Medulla oblongata (tissue), 1 donor: ENCODE results near the gene IQCH.
A peak's percentile ranks its signal among the peaks of the same experiment; 100 is the strongest.

Experiments
- DNase-seq: peaks from one replicate; pipeline ENCODE4 v3.0.0-alpha.2; 2015; ENCODE audit errors: extremely low spot score

Gene IQCH

DNA sequence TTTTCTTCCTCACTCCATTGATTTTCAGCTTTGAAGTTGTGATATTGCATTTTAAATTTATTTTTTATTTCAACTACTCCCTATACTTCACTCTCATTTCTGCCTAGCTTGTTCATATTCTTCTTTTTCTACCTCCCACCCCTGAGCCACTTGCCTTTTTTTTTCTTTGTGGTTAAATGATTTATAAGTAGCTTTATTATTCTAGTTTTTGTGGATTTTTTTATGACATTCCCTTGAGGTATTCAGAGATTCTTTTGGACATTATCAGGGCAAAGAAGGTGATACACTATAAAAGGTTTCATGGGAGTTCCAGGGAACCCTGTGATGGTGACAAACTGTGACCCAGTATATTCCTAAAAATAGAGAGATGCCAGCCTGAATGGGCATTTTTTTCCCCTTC, 269.6 kb downstream of the IQCH start:
- no peak for DNase-seq

DNA sequence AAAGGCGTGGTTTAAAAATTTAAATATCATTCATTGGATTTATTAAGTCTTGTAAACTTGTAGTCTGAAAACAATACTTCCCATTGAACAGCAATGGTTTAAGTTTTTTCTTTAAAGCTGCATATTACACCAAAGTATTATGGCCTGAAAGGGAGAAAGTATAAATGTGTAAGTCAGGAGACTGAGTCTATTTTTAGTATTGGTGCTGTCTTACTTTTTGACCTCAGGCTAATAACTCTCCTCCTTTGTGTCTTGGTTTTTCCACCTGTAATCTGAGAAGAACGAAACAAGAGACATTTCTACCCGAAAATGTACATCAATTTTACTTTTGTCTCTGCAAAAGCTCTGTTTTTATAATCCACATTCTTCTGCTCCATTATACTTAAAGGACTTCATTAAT, 273.9 kb downstream of the IQCH start:
- DNase-seq = no peak

DNA sequence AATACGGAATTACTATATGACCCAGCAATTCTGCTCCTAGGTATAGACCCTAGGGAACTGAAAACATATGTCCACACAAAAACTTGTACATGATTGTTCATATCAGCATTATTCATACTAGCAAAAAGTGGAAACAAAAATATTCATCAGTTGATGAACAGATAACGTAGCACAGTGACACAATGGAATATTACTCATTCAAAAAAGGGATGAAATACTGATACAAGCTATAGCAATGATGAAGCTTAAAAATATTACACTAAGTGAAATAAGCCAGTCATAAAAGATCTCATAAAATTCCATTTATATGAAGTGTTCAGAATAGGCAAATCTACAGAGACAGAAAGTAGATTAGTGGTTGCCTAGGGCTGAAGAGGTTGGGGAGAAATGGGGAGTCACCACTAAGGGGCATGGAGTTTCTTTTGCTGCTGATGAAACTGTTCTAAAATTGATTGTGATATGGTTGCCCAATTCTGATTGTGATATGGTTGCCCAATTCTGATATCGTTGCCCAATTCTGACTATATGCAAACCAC, 276.9 kb downstream of the IQCH start:
- no peak for DNase-seq

GRCh38 chr15:67533873-67534272, 279.3 kb downstream of the IQCH start:
- DNase-seq = no peak

DNA sequence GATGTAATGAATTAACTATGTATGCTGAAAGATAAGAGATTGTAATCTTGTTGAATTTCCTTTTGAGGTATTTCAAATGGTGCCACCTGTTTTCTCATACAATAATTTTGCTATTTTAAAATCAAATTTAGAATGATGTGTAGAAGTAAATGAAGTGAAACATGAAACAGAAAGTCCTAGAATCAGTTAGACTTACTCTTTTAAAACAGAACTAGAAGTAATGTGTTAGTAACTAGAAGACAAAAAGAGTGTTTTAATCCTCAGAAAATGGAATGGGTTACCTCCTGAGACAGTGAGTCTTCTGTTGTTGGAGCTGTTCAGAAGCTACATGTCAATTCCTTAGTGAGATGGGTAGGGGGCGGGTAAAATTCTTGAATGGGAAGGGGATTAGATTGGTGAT, 279.8 kb downstream of the IQCH start:
- DNase-seq = no peak

- no peak for DNase-seq
These were observed 283.2 kb downstream of the IQCH start for GRCh38 chr15:67537771-67538170.

DNA sequence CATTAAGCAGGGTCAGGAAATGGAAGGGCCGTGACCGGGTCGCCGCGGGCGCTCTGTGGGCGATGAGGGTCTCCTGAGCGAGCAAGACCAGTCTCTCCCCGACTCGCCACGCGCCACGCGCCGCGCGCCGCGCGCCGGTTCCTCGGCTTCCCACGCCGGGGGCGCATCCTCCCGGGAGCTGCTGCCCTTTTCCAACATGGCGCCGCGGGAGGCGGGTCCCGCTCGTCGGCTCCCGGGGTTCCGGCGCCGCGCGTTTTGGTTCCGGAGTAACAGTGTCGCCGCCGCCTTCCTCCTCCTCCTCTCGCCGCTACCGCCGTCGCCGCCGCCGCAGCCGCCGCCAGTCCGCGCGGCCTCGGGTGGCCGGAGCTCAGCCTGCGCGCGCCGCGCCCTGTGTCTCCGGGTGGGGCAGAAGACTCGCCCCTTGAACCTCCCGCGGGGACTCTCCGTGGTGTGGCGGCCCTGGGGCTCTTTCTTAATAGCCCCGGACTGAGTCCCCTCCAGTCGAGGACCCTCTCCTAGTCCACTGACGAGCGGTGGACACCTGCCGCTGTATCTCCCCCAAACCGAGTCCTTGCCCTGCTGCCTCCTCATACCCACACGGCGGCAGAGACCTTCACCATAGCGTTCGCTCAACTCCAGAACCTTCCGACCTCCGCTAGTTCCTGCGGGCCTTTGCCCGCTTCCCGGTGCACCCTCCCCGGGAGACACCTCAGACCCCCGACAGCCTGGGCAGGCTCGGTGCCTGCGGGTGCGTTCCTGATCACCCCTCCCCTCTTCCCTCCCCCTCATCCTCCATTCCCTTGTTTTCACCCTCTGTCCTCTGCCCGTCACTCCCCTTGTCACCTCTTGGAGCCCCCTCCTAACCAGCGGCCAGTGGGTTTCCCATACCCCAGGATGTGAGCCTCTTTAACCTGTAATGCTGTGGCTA, 288.1 kb downstream of the IQCH start, which contains the start of gene MAP2K5:
Gene MAP2K5 (plus strand): TSS at position 284 of the 928 bp plus-strand sequence. CDS start 633 bp downstream, at position 917.
- peak; percentile 87 for DNase-seq

DNA sequence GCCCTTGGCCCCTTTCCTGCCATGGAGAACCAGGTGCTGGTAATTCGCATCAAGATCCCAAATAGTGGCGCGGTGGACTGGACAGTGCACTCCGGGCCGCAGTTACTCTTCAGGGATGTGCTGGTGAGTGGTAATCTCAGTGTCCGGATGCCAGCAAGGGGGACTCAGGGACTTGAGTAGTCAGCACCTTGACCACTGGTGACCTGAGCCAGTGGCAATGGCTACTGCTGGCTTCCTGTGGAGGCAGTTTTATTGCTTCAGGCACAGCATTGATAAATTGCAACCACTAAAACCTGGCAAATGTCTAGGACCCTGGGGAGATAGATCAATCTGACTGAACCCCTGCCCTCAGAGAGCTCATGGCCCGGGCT, 288.7 kb downstream of the IQCH start:
- DNase-seq = no peak

DNA sequence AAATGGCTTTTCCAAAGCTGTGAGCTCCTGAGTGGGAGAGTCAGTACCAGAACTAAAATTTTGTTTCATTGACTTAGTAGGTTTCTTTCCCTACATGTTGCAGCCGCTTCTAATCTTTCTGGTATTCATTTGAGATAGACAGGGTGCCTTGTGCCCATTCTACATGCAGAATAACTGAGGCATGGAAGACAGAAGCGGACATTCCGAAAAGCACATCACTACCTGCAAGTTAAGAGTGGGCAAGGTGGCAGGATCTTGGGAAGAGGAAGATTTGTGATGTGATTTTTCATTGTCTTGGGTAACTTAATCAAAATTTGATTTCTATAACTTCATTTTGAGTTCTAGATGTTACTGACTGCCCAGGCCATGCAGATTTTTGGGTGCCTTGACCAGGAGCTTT, 289.9 kb downstream of the IQCH start:
- no peak for DNase-seq

DNA sequence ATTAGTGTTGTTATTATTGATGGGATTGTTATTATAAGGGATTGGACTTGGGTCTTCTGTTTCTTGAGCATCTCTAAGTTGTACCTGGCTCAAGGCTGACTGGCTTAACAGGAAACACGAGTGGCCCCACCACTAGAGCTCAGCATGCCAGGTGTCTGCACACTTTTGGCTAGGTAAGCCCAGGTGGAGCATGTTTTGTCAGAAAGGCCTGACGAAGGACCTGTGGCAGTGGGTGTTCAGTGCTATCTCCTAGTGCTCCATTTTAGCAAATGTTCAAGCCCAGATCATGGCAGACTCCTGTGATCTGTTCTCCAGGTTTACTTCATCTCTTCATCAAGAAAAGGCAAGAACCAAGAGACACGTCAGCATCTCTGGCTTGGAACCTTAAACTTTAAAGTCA, 291.3 kb downstream of the IQCH start:
- no peak for DNase-seq

- DNase-seq = no peak
These were observed 292.5 kb downstream of the IQCH start for GRCh38 chr15:67547064-67547463.

- no peak for DNase-seq
These were observed 293.2 kb downstream of the IQCH start for GRCh38 chr15:67547836-67548235.

- DNase-seq = peak; percentile 17
These were observed 293.8 kb downstream of the IQCH start for GRCh38 chr15:67548236-67548852.

- peak; percentile 87 for DNase-seq
These were observed 294.5 kb downstream of the IQCH start for GRCh38 chr15:67548862-67549651.

DNA sequence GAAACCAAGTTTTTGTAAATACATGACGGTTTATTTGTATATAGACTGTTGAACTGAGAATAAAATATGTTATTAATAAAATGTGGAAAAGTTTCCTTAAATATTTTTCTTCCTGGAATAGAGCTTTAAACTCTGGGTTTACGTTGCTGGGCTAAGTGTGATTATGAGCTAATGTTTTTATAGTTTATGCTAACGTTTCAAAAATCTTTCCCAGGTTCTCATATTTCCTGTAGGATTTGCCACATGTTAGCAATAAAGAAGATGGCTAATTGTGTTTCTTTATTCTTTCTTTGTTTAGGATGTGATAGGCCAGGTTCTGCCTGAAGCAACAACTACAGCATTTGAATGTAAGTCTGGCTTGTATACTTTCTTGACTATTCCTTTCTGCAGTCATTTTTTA, 295.1 kb downstream of the IQCH start:
- no peak for DNase-seq

DNA sequence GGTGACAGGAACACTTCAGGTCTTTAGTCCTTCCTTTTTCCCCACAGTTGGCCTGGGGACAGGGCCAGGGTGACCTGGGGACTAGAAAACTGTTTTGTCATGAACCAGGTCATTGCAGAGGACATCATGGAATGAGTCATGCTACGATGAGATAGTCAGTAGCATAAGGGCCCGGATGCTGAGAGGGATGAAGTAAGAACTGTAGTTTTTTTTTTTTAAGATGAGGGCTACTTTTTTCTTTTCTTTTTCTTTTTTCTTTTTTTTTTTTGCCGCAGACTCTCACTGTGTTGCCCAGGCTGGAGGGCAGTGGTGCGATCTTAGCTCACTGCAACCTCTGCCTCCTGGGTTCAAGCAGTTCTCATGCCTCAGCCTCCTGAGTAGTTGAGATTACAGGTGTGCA, 295.9 kb downstream of the IQCH start:
- DNase-seq = no peak

DNA sequence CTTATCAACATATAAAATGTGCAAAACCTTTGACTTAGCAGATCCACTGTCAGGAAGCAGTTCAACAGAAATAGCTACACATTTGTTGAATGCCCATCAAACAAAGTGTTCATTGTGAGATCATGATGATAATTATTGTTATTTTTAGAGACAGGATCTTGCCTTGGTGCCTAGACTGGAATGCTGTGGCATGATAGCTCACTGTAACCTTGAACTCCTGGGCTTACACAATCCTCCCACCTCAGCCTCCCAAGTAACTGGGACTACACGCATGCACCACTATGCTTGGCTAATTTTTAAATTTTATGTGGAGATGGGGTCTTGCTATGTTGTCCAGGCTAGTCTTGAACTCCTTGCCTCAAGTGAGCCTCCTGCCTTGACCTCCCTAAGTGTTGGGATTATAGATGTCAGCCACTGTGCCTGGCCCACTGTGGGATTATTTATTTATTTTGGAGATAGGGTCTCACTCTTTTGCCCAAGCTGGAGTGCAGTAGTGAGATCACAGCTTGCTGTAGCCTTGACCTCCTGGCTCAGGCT, 296.7 kb downstream of the IQCH start:
- no peak for DNase-seq
